HEK293 (cell line): Measurements from ENCODE around the gene SLC26A1.

ENCODE experiments used
- CTCF ChIA-PET: fragments of 350-600 bp; formaldehyde crosslinking; extraction: SDS; loops from one replicate; lab custom pipeline; 2021; ENCODE audit warnings: antibody characterized with exemption; lab: Yijun Ruan, JAX
- POLR2A ChIA-PET: fragments of 300-600 bp; formaldehyde crosslinking; extraction: SDS; loops from one replicate; lab custom pipeline; 2020; ENCODE audit warnings: antibody characterized with exemption, inconsistent platforms; lab: Yijun Ruan, JAX
- H3K27ac ChIP-seq: fragments of 200-500 bp; sonication (Bioruptor generic); 2 replicates; pipeline ENCODE4 v1.5.1; 2014; ENCODE audit warnings: low read depth, low read length, control low read depth, inconsistent platforms; ENCODE audit errors: extremely low read depth
- H3K36me3 ChIP-seq, 2 experiments: fragments of 200-500 bp in 1 of 2; sonication (Bioruptor generic) in 1 of 2; 1 replicate in 1 of 2; 2 replicates in 1 of 2; pipeline ENCODE4 v1.5.1; 2014 to 2017; ENCODE audit warnings: inconsistent platforms in 2 of 2, low read length in 2 of 2; ENCODE audit not compliant: control insufficient read depth in 2 of 2, insufficient read depth in 1 of 2
- H3K4me1 ChIP-seq: fragments of 200-500 bp; sonication (Bioruptor generic); 2 replicates; pipeline ENCODE4 v1.5.1; 2014; ENCODE audit warnings: mild to moderate bottlenecking, low read length, inconsistent platforms; ENCODE audit not compliant: control insufficient read depth, insufficient read depth
- H3K4me3 ChIP-seq: 2 replicates; pipeline ENCODE4 v1.5.1; 2011; ENCODE audit warnings: low read depth, mild to moderate bottlenecking, control low read depth, low read length, moderate library complexity
- H3K9me3 ChIP-seq: fragments of 200-500 bp; sonication (Bioruptor generic); 2 replicates; pipeline ENCODE4 v1.5.1; 2014; ENCODE audit warnings: low read depth, low read length, inconsistent platforms; ENCODE audit not compliant: control insufficient read depth, insufficient read depth
- CTCF ChIP-seq: fragments of 450-650 bp; formaldehyde crosslinking; IDR thresholded peaks from 2 replicates; pipeline ENCODE4 v1.5.1; 2016; ENCODE audit warnings: missing biosample characterization, missing genetic modification characterization
- EGR2 ChIP-seq: fragments of 450-650 bp; formaldehyde crosslinking; IDR thresholded peaks from 2 replicates; pipeline ENCODE4 v1.5.1; 2016; ENCODE audit warnings: low read depth, missing biosample characterization, missing genetic modification characterization
- GLIS1 ChIP-seq: fragments of 450-650 bp; formaldehyde crosslinking; IDR thresholded peaks from 2 replicates; pipeline ENCODE4 v1.5.1; 2016; ENCODE audit warnings: missing biosample characterization, missing genetic modification characterization
- GLIS2 ChIP-seq: fragments of 450-650 bp; formaldehyde crosslinking; IDR thresholded peaks from 2 replicates; pipeline ENCODE4 v1.5.1; 2016; ENCODE audit warnings: missing biosample characterization, missing genetic modification characterization
- KLF9 ChIP-seq: fragments of 450-650 bp; formaldehyde crosslinking; IDR thresholded peaks from 2 replicates; pipeline ENCODE4 v1.5.1; 2016; ENCODE audit warnings: missing biosample characterization, missing genetic modification characterization, low read depth
- OVOL3 ChIP-seq: fragments of 450-650 bp; formaldehyde crosslinking; IDR thresholded peaks from 2 replicates; pipeline ENCODE4 v1.5.1; 2016; ENCODE audit warnings: missing biosample characterization, missing genetic modification characterization
- PATZ1 ChIP-seq: fragments of 450-650 bp; formaldehyde crosslinking; IDR thresholded peaks from 2 replicates; pipeline ENCODE4 v1.5.1; 2016; ENCODE audit warnings: missing biosample characterization, missing genetic modification characterization
- SP2 ChIP-seq: fragments of 450-650 bp; formaldehyde crosslinking; IDR thresholded peaks from 2 replicates; pipeline ENCODE4 v1.5.1; 2016; ENCODE audit warnings: missing biosample characterization, missing genetic modification characterization
- SP3 ChIP-seq: fragments of 450-650 bp; formaldehyde crosslinking; IDR thresholded peaks from 2 replicates; pipeline ENCODE4 v1.5.1; 2016; ENCODE audit warnings: missing biosample characterization, missing genetic modification characterization
- ZBTB1 ChIP-seq: fragments of 450-650 bp; formaldehyde crosslinking; IDR thresholded peaks from 2 replicates; pipeline ENCODE4 v1.5.1; 2016; ENCODE audit warnings: missing biosample characterization, missing genetic modification characterization
- ZBTB26 ChIP-seq: fragments of 450-650 bp; formaldehyde crosslinking; optimal IDR thresholded peaks from 2 replicates; pipeline ENCODE3; 2016; ENCODE audit warnings: missing biosample characterization, mild to moderate bottlenecking, missing genetic modification characterization
- ZBTB7A ChIP-seq: fragments of 450-650 bp; formaldehyde crosslinking; IDR thresholded peaks from 2 replicates; pipeline ENCODE4 v1.5.1; 2016; ENCODE audit warnings: low read depth, missing biosample characterization, missing genetic modification characterization
- ZBTB8A ChIP-seq: fragments of 450-650 bp; formaldehyde crosslinking; IDR thresholded peaks from 2 replicates; pipeline ENCODE4 v1.5.1; 2016; ENCODE audit warnings: missing biosample characterization, missing genetic modification characterization
- ZFP3 ChIP-seq: fragments of 450-650 bp; formaldehyde crosslinking; IDR thresholded peaks from 2 replicates; pipeline ENCODE4 v1.5.1; 2016; ENCODE audit warnings: low read depth, missing biosample characterization, missing genetic modification characterization
- ZIC2 ChIP-seq: fragments of 450-650 bp; formaldehyde crosslinking; IDR thresholded peaks from 2 replicates; pipeline ENCODE4 v1.5.1; 2016; ENCODE audit warnings: missing biosample characterization, missing genetic modification characterization
- ZNF423 ChIP-seq: fragments of 450-650 bp; formaldehyde crosslinking; IDR thresholded peaks from 2 replicates; pipeline ENCODE4 v1.5.1; 2016; ENCODE audit warnings: missing biosample characterization, missing genetic modification characterization
- ZNF426 ChIP-seq: fragments of 450-650 bp; formaldehyde crosslinking; IDR thresholded peaks from 2 replicates; pipeline ENCODE4 v1.5.1; 2017; ENCODE audit warnings: missing biosample characterization, missing genetic modification characterization, mild to moderate bottlenecking, inconsistent platforms, moderate library complexity
- ZNF561 ChIP-seq: fragments of 450-650 bp; IDR thresholded peaks from 2 replicates; pipeline ENCODE4 v1.5.1; 2018; ENCODE audit warnings: missing biosample characterization, missing genetic modification characterization, borderline replicate concordance
- ZNF747 ChIP-seq: fragments of 450-650 bp; formaldehyde crosslinking; IDR thresholded peaks from 2 replicates; pipeline ENCODE4 v1.5.1; 2016; ENCODE audit warnings: missing biosample characterization, missing genetic modification characterization
- ZSCAN30 ChIP-seq: fragments of 450-650 bp; IDR thresholded peaks from 2 replicates; pipeline ENCODE4 v1.5.1; 2018; ENCODE audit warnings: missing biosample characterization, mild to moderate bottlenecking, missing genetic modification characterization, moderate library complexity
- ZXDB ChIP-seq: fragments of 450-650 bp; formaldehyde crosslinking; IDR thresholded peaks from 2 replicates; pipeline ENCODE4 v1.5.1; 2016; ENCODE audit warnings: missing biosample characterization, missing genetic modification characterization
- TF ChIP-seq, protein P1 (sequence below): fragments of 450-650 bp; formaldehyde crosslinking; IDR thresholded peaks from 2 replicates; pipeline ENCODE4 v1.5.1; 2016; ENCODE audit warnings: missing biosample characterization, missing genetic modification characterization
- TF ChIP-seq, protein P2 (sequence below): fragments of 450-650 bp; formaldehyde crosslinking; IDR thresholded peaks from 2 replicates; pipeline ENCODE4 v1.5.1; 2016; ENCODE audit warnings: missing biosample characterization, missing genetic modification characterization
- TF ChIP-seq, protein P3 (sequence below): fragments of 450-650 bp; IDR thresholded peaks from 2 replicates; pipeline ENCODE4 v1.5.1; 2018; ENCODE audit warnings: missing biosample characterization, mild to moderate bottlenecking, missing genetic modification characterization

Gene SLC26A1

GRCh38 chr4:986879-987623 lies 6.2 kb downstream of the SLC26A1 start, which contains the start of gene IDUA:
Gene IDUA (plus strand): TSS chr4:987044. CDS start chr4:987085, 41 bp downstream.
- POLR2A ChIA-PET = no interaction called here
- no peak within 1 kb of the TSS; the same call in 1 of the 2 replicates for H3K27ac ChIP-seq
- TF ChIP-seq ZXDB = no peak
- peak; percentile 54; the same call in 1 of the 2 replicates for TF ChIP-seq ZBTB8A
- peak; percentile 94 for TF ChIP-seq GLIS2 (tag by site-specific recombination)
- peak; percentile 93 for TF ChIP-seq GLIS1 (tag by site-specific recombination)
- peak; percentile 91 for TF ChIP-seq ZNF423
- peak; percentile 56 for TF ChIP-seq SP3 (tag by site-specific recombination)
- TF ChIP-seq ZBTB1 (tag by site-specific recombination) = no peak
- TF ChIP-seq ZBTB7A (tag by site-specific recombination) = no peak
- TF ChIP-seq ZBTB26 (tag by site-specific recombination) = peak; percentile 61
- peak; percentile 41 for TF ChIP-seq PATZ1 (tag by site-specific recombination)
- no peak for TF ChIP-seq ZNF747 (tag by site-specific recombination)
- TF ChIP-seq, protein P1, sequence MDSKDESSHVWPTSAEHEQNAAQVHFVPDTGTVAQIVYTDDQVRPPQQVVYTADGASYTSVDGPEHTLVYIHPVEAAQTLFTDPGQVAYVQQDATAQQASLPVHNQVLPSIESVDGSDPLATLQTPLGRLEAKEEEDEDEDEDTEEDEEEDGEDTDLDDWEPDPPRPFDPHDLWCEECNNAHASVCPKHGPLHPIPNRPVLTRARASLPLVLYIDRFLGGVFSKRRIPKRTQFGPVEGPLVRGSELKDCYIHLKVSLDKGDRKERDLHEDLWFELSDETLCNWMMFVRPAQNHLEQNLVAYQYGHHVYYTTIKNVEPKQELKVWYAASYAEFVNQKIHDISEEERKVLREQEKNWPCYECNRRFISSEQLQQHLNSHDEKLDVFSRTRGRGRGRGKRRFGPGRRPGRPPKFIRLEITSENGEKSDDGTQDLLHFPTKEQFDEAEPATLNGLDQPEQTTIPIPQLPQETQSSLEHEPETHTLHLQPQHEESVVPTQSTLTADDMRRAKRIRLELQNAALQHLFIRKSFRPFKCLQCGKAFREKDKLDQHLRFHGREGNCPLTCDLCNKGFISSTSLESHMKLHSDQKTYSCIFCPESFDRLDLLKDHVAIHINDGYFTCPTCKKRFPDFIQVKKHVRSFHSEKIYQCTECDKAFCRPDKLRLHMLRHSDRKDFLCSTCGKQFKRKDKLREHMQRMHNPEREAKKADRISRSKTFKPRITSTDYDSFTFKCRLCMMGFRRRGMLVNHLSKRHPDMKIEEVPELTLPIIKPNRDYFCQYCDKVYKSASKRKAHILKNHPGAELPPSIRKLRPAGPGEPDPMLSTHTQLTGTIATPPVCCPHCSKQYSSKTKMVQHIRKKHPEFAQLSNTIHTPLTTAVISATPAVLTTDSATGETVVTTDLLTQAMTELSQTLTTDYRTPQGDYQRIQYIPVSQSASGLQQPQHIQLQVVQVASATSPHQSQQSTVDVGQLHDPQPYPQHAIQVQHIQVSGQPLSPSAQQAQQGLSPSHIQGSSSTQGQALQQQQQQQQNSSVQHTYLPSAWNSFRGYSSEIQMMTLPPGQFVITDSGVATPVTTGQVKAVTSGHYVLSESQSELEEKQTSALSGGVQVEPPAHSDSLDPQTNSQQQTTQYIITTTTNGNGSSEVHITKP (tag by site-specific recombination) = no peak
- peak; percentile 43; the same call in 1 of the 2 replicates for TF ChIP-seq ZSCAN30 (tag by site-specific recombination)
- peak; percentile 55; the same call in 1 of the 2 replicates for TF ChIP-seq ZNF561 (tag by site-specific recombination)
- TF ChIP-seq KLF9 = peak; percentile 67
- TF ChIP-seq ZIC2 = peak; percentile 83
- no peak for TF ChIP-seq ZNF426 (tag by site-specific recombination)
- TF ChIP-seq CTCF (tag by site-specific recombination) = peak; percentile 78
- TF ChIP-seq ZFP3 = no peak
- no peak for TF ChIP-seq OVOL3
- TF ChIP-seq, protein P2, sequence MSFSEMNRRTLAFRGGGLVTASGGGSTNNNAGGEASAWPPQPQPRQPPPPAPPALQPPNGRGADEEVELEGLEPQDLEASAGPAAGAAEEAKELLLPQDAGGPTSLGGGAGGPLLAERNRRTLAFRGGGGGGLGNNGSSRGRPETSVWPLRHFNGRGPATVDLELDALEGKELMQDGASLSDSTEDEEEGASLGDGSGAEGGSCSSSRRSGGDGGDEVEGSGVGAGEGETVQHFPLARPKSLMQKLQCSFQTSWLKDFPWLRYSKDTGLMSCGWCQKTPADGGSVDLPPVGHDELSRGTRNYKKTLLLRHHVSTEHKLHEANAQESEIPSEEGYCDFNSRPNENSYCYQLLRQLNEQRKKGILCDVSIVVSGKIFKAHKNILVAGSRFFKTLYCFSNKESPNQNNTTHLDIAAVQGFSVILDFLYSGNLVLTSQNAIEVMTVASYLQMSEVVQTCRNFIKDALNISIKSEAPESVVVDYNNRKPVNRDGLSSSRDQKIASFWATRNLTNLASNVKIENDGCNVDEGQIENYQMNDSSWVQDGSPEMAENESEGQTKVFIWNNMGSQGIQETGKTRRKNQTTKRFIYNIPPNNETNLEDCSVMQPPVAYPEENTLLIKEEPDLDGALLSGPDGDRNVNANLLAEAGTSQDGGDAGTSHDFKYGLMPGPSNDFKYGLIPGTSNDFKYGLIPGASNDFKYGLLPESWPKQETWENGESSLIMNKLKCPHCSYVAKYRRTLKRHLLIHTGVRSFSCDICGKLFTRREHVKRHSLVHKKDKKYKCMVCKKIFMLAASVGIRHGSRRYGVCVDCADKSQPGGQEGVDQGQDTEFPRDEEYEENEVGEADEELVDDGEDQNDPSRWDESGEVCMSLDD (tag by site-specific recombination) = peak; percentile 22; the same call in 1 of the 2 replicates
- TF ChIP-seq, protein P3, sequence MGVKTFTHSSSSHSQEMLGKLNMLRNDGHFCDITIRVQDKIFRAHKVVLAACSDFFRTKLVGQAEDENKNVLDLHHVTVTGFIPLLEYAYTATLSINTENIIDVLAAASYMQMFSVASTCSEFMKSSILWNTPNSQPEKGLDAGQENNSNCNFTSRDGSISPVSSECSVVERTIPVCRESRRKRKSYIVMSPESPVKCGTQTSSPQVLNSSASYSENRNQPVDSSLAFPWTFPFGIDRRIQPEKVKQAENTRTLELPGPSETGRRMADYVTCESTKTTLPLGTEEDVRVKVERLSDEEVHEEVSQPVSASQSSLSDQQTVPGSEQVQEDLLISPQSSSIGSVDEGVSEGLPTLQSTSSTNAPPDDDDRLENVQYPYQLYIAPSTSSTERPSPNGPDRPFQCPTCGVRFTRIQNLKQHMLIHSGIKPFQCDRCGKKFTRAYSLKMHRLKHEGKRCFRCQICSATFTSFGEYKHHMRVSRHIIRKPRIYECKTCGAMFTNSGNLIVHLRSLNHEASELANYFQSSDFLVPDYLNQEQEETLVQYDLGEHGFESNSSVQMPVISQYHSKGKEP (tag by site-specific recombination) = 0 out of 2 replicates have a peak, but pooled peaks have one; percentile 9
- TF ChIP-seq SP2 (tag by site-specific recombination) = peak; percentile 69
- peak; percentile 70; the same call in 1 of the 2 replicates for TF ChIP-seq EGR2 (tag by site-specific recombination)

More at GRCh38 chr4:986879-987623, 6.2 kb downstream of the SLC26A1 start, which contains the start of gene IDUA:
- peaks cover 0 to 4% of the 10 kb centered on the region in 2 experiments; a peak in 1 of 3 replicates for H3K36me3 ChIP-seq
- H3K4me3 ChIP-seq = peak within 1 kb of the TSS; percentile 36
- H3K9me3 ChIP-seq = no peaks in the 10 kb centered on the region
- H3K4me1 ChIP-seq = no peaks in the 10 kb centered on the region
- CTCF ChIA-PET = interaction anchor here (0.6 to 2.1 kb wide), 4 partner anchors 12 to 245 kb away, joined by 3 to 12 read pairs (median 4); no protein-coding TSS in a partner anchor
